GM21381 (cell line): ENCODE data around the gene UPF1.

Experiments used
- ATAC-seq: cut with Tn5 transposase; IDR thresholded peaks from one replicate; pipeline ENCODE4 v1.9.1; 2021; ENCODE audit warnings: mild to moderate bottlenecking, moderate library complexity; ENCODE audit not compliant: unreplicated experiment

UPF1 gene

DNA sequence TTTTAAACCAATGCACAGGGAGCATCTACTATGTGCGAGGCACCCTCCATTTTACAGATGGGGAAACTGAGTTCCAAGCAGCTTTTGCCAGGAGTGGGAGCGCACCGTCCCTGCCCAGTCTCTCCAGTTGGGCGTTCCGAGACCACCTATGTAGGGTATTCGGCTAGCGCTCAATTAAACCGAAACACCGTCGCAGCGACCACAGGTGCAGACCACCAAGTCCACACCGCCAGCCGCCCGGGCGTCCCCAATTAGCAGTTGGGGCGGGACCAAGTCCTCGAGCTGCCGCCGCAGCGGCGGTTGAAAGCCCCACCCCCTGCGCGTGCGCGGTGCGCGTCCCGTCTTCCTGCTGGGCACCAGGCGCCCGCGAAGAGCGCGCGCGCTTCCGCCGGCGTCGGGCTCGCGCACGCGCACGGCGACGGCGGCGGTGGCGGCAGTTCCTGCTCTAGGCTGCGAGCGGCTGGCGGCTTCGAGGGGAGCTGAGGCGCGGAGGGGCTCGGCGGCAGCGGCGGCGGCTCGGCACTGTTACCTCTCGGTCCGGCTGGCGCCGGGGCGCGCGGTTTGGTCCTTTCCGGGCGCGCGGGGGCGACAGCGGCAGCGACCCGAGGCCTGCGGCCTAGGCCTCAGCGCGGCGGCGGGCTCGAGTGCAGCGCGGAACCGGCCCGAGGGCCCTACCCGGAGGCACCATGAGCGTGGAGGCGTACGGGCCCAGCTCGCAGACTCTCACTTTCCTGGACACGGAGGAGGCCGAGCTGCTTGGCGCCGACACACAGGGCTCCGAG is at the start of gene UPF1:
Gene UPF1, plus strand, starts transcription at position 436 of the 782 bp plus-strand sequence. Its CDS starts 251 bp downstream, at position 687.
- ATAC-seq = peak; percentile 75

GRCh38 chr19:18782559-18783225 is 49.1 kb upstream of the UPF1 start:
- ATAC-seq = no peak

DNA sequence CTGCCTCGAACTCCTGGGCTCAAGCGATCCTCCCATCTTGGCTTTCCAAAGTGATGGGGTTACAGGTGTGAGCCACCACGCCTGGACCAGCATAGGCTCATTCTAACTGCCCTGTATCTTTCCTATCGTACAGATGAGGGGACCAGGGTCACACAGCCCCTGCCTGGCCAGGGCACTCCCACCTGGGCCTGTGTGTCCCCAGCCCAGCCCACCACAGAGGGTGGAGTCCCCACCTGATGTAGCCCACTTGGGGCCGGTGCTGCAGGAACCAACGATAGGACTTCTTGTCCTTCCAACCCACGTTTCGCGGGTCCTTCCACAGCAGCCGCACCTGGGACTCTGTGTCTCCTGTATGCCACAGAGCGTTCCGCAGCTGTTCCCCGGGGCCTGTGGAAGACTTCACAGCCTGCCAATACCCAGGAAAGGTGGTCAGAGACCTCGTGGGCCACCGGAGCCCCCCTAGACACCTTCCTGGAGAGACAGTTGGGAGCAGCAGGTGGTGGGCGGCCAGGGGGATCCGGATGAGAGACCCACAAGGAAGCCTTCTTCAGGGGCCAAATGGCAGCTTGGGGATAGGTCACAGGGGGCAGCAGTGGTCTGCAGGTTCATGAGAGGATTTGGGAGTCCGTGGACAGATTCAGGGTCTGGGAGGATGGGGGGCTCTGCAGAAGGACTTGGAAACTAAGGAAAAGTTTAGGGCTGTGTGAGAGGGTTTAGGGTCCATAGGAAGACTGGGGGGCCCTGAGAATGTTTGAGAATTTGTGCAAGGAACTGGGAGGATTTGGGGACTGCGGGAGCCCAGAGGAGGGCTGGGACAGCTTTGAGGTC is 47.6 kb upstream of the UPF1 start:
- no peak for ATAC-seq

DNA sequence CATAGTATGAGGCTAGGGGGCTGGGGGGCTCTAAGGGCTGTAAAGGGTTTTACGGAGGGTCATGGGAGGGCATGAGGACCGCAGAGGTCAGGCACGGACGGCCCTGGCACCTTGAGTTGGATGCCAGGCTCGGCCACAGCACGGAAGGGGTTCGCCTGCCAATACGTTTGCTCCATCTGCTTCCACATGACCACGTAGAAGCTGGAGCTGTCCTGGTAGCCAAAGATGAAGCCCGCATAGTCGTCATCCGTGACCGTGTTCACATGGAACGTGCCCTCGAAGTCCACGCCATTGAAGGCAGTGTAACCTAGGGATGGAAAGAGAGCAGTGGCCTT is 47.0 kb upstream of the UPF1 start:
- no peak for ATAC-seq

DNA sequence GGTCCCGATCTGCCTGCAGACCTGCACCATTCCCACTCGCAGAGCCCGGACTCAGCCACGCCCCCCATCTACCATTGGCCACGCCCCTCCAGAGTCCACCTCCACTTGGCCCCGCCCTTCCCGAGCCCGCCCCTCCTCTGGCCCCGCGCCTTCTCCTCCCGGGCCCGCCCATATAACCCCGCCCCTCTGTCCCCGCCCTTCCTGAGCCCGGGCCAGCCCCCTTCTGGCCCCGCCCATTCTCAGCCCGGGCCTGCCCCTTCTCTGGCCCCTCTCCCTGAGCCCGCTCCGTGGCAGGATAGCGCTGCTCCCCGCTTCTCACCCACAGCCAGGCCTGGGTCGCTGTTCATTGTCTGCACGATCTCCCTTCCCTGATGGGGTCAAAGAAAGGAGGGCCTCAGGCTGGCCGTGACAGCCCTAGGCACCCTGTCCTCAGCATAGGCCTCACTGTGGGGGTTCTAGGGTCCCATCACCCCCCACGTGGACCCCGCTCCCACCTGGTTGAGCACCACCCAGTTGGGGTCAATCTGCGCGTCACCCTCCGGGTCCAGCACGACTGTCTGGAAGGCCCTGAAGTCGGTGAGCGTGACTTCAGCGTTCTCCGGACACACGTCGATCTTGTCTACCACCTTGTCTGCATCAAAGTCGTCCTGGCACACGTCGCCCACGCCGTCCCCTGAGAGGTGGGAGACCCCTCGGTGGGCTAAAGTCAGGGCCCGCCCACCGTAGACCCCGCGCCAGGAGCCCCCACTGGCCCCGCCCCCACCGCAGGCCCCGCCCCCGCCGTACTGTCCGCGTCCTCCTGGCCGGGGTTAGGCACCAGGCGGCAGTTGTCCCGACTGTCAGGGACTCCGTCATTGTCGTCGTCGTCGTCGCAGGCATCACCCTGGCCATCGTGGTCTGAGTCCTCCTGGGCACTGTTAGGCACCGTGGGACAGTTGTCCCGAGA is 46.3 kb upstream of the UPF1 start:
- no peak for ATAC-seq

DNA sequence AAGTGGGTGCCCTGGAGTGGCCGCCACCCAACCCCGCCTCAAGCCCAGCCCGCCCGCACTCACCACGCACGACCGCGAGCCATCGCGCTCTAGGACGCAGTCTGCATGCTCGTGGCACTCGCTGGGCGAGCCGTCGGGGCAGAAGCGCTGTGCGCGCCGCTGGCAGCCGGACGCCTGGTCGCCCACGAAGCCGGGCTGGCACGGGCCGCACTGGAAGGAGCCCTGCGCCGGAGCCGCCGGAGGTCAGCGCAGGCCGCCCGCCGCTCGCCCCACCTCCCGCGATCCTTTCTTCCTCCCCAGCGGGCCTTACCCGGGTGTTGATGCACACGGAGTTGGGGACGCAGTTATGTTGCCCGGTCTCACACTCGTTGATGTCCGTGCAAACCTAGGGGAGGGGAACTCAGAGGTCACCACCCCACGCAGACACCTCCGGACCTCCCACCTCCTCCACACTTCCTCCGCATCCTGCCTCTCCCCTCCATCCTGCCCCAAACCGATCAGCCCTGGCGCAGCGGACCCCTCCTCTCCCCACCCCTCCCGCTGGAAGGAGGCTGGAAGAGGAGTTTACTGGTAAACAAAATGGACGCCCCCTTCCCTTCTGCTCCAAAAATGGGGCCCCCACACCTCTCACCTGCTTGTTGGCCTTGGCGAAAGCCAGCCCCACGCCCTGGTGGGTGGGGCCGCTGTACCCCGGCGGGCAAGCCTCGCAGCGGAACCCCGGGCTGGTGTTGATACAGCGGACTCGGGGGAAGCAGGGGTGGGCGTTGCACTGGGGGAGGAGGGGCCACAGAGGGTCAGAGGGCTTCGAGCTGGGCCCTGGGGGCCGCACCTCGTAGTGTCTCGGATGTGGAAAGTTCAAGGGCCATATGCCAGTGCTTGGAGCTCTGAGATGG is 43.0 kb upstream of the UPF1 start:
- no peak for ATAC-seq

- ATAC-seq = no peak
Observed at GRCh38 chr19:18789422-18789869, 42.3 kb upstream of the UPF1 start.

GRCh38 chr19:18789883-18790565 is 41.7 kb upstream of the UPF1 start:
- no peak for ATAC-seq

DNA sequence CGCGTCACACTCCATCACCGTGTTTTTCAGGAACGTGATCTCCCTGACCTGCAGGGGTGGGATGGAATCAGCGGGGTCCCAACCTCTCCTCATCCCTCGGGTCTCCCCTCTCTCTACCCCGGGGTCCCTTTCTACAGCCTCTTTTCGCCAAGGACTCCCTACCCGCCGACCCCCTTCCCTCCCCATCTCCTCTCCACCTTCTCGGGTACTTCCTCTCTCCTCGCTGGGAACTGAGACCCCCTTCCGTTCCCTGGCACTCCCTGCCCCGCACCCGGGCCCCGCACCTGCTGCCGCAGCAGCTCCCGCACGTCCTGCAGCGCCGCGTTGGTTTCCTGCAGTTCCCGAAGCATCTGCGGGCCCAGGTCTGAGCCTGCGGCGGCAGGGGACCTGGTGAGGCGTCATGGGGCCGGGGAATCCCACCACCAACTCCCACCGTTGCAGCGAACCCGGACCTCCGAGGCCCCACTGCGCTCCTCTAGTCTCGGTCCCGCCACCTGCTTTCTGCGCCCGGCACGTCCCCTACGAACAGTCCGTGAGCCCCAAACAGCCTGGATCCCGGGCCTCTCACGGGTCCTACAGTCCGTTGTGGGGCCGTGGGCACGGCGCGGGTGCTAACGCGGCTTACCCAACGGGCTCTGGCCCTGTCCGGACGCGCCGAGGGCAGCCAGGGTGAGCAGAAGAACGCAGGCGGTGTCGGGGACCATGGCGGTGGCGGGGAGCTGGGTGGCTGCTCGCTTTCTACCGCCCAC is 41.0 kb upstream of the UPF1 start, which contains the start of gene COMP:
Gene COMP, minus strand, starts transcription at position 740 of the 749 bp plus-strand sequence. Its CDS starts 36 bp downstream, at position 704.
- no peak for ATAC-seq

GRCh38 chr19:18791315-18791678 is 40.5 kb upstream of the UPF1 start:
- no peak for ATAC-seq

DNA sequence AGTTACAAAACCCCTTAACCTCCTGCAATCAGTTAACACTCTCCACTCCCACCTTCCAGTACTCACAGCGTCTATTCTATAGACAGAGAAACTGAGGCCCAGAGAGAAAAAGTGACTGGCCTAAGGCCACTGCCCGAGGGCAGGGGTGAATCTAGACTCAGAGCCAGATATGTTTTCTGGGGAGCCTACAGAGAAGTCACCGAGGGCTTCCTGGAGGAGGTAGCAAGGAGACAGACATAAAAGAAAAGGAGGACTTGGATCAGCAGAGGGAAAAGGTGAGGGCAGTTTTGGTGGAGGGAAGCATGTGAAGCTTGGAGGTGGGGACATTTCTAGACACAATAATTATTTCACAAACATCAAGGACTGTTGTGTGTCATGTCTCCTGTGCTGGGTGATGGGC is 39.1 kb upstream of the UPF1 start:
- no peak for ATAC-seq

- ATAC-seq = no peak
Observed at GRCh38 chr19:18793144-18794028, 38.4 kb upstream of the UPF1 start.

DNA sequence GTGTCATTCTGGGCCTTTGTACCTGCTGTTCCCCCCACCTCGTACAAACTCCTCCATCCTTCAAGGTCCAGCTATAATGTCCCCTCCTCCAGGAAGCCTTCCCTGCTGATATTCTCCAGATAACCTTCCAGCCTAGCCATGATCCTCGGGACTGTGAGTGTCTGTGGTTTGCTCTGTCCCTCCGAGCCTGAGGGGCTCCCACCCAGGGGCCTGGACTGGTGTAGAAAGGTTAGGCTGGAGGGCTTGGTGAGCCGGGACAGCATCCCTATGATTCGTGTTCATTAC is 37.8 kb upstream of the UPF1 start:
- ATAC-seq = no peak

- ATAC-seq = no peak
Observed at GRCh38 chr19:18794692-18795091, 37.1 kb upstream of the UPF1 start.

DNA sequence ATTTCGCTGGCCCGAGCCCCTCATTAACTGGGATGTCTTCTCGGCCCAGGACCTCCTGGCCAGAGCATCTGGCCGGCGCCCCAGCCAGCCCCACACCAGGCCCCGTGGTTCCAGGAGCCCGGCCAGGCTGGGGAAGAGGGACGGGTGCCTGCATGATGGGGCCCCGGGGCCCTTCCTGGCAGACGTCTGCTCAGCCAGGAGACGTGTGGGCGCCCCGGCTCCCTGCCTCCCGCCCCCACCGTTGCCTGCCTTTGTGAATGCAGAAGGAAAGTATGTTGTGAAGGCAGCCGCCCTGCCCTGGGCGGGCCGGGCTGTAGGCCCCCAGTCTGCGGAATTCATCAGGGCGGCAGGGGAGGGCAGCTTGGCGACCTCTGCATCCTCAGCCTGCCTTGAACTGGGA is 36.2 kb upstream of the UPF1 start:
- ATAC-seq = no peak

GRCh38 chr19:18796239-18796638 is 35.5 kb upstream of the UPF1 start:
- no peak for ATAC-seq
